Osteoblast (primary cell): Measurements from ENCODE around the gene C1orf50. TPM values are rescaled to one million over a fixed set of nuclear protein-coding genes. Genes with fewer than 3 reads are reported as not detected.

Experiments used
- DNase-seq: peaks from one replicate; pipeline ENCODE4 v3.0.0; 2011; ENCODE audit warnings: low spot score, mixed read lengths; ENCODE audit not compliant: insufficient read length; ENCODE audit errors: missing footprints
- H2AFZ ChIP-seq: 2 replicates; pipeline ENCODE4 v1.6.0; 2011; ENCODE audit warnings: mild to moderate bottlenecking, low read length
- H3K27ac ChIP-seq: 2 replicates; pipeline ENCODE4 v1.5.1; 2011; ENCODE audit warnings: mild to moderate bottlenecking, low read depth, low read length, moderate library complexity
- H3K27me3 ChIP-seq: 2 replicates; pipeline ENCODE4 v1.6.0; 2012; ENCODE audit warnings: mild to moderate bottlenecking, control low read depth, inconsistent platforms, low read length, moderate library complexity; ENCODE audit not compliant: insufficient read depth
- H3K36me3 ChIP-seq: 2 replicates; pipeline ENCODE4 v1.5.1; 2011; ENCODE audit warnings: mild to moderate bottlenecking, low read length, control low read depth, moderate library complexity; ENCODE audit not compliant: insufficient read depth
- H3K4me1 ChIP-seq: 2 replicates; pipeline ENCODE4 v1.5.1; 2011; ENCODE audit warnings: mild to moderate bottlenecking, low read length, control low read depth, moderate library complexity; ENCODE audit not compliant: insufficient read depth
- H3K4me2 ChIP-seq: 2 replicates; pipeline ENCODE4 v1.6.0; 2011; ENCODE audit warnings: mild to moderate bottlenecking, low read length; ENCODE audit not compliant: insufficient read depth
- H3K4me3 ChIP-seq: fragments of 200-600 bp; sonication (generic); 3 replicates; pipeline ENCODE4 v1.5.1; 2012; ENCODE audit warnings: mild to moderate bottlenecking, low read length, inconsistent platforms; ENCODE audit not compliant: insufficient read depth
- H3K79me2 ChIP-seq: 2 replicates; pipeline ENCODE4 v1.6.0; 2012; ENCODE audit warnings: mild to moderate bottlenecking, low read length, control low read depth, inconsistent platforms; ENCODE audit not compliant: insufficient read depth
- H3K9me3 ChIP-seq: 2 replicates; pipeline ENCODE4 v1.5.1; 2011; ENCODE audit warnings: low read depth, low read length, control low read depth
- H4K20me1 ChIP-seq: 2 replicates; pipeline ENCODE4 v1.6.0; 2012; ENCODE audit warnings: mild to moderate bottlenecking, low read length, control low read depth; ENCODE audit not compliant: insufficient read depth
- total RNA-seq: library from RNA; depleted of rRNA; stranded (reverse); fragments of >200 nt; gene quantifications from 2 replicates; pipeline ENCODE4 v1.2.3, GENCODE V29; 2012
- TF ChIP-seq, protein P1 (sequence below): IDR thresholded peaks from 2 replicates; pipeline ENCODE4 v1.5.1; 2011; ENCODE audit warnings: mild to moderate bottlenecking, low read depth, low read length, moderate library complexity; ENCODE audit errors: extremely low read depth

Gene C1orf50
- total RNA-seq, 1 donor: 4.7 TPM

DNA sequence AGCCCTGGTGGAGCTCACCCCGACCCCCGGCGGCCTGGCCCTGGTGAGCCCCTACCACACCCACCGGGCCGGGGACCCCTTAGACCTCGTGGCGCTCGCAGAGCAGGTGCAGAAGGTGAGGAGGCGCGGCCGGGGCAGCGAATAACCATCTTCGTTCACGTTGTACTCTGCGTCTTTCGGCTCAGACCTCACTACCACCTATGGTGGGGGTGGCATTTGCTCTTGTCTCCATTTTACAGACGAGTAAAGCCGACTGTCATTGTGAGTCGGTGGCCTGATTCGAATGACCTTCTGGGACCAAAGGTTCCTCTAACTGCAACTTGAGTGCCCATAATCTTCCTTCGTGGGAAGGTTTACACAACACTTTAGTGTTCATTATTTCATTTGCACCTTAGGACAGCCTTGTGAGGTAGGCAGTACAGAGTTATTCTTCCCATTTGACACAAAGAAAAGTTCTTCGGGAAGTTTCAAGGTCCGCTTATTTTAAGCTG is 506 bp downstream of the C1orf50 start:
- peak overlapping the region; percentile 97 for H2AFZ ChIP-seq
- DNase-seq: no peak
- H3K4me3 ChIP-seq: peak overlapping the region; percentile 99
- TF ChIP-seq, protein P1, sequence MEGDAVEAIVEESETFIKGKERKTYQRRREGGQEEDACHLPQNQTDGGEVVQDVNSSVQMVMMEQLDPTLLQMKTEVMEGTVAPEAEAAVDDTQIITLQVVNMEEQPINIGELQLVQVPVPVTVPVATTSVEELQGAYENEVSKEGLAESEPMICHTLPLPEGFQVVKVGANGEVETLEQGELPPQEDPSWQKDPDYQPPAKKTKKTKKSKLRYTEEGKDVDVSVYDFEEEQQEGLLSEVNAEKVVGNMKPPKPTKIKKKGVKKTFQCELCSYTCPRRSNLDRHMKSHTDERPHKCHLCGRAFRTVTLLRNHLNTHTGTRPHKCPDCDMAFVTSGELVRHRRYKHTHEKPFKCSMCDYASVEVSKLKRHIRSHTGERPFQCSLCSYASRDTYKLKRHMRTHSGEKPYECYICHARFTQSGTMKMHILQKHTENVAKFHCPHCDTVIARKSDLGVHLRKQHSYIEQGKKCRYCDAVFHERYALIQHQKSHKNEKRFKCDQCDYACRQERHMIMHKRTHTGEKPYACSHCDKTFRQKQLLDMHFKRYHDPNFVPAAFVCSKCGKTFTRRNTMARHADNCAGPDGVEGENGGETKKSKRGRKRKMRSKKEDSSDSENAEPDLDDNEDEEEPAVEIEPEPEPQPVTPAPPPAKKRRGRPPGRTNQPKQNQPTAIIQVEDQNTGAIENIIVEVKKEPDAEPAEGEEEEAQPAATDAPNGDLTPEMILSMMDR: no peak
- H3K27ac ChIP-seq: peak overlapping the region; percentile 80
- H3K9me3 ChIP-seq: no peaks in the 10 kb centered on the region
- peak overlapping the region; percentile 96 for H3K4me2 ChIP-seq
- peaks cover 4% of the 10 kb centered on the region for H3K36me3 ChIP-seq
- peaks cover 23% of the 10 kb centered on the region for H4K20me1 ChIP-seq
- H3K79me2 ChIP-seq: peaks cover 94% of the 10 kb centered on the region
- no peaks in the 10 kb centered on the region for H3K27me3 ChIP-seq
- H3K4me1 ChIP-seq: peaks cover 20% of the 10 kb centered on the region

DNA sequence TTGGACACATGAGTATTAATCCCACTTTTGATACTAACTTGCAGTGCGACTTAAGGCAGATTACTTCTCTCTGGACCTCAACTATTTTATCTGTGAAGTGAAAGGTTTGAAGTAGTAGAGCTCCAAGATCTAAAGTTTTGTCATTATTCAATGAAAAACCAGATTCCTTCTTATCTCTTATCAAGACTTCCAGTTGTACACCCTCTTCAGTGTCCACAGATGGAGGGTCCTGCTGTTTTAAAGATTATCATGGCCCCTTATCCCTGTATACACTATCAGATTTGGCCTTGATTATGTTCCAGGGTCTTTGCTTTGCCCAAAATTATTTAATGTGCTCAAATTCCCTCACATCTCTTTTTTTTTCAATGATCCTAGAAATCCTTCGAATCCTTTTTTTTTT is 1.1 kb downstream of the C1orf50 start:
- TF ChIP-seq, protein P1: no peak
- Histone ChIP-seq H3K27me3 (no peaks in the 10 kb centered on the region), H3K4me2 (peak overlapping the region; percentile 96), H3K4me3 (peak overlapping the region; percentile 99), H2AFZ (peak overlapping the region; percentile 97), H4K20me1 (peaks cover 20% of the 10 kb centered on the region), H3K27ac (peak overlapping the region; percentile 80), H3K4me1 (peaks cover 20% of the 10 kb centered on the region), H3K36me3 (peaks cover 4% of the 10 kb centered on the region), H3K9me3 (no peaks in the 10 kb centered on the region), H3K79me2 (peaks cover 93% of the 10 kb centered on the region)
- no peak for DNase-seq

DNA sequence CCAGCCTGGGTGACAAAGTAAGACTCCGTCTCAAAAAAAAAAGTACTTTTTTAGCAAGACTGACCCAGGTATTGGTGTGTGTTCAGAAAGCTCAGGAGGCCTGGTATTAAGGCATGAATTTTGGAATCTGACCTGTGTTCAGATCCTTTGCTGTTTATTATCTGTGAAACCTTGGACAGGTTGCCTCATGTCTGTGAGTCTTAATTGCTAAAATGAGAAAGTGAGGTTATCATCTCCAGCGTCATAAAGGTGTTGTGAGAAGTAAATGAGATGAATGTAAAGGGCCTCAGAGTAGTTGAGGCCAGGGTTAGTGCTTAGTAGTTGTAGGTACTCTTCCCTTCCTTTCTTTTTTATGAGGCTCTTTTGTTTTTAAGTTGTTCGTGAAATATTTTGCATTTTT is 2.8 kb downstream of the C1orf50 start:
- Histone ChIP-seq H3K27me3 (no peaks in the 10 kb centered on the region), H3K4me3 (no peak overlapping the region), H3K79me2 (peaks cover 77% of the 10 kb centered on the region), H3K4me2 (no peak overlapping the region), H2AFZ (no peak overlapping the region), H3K4me1 (peaks cover 12% of the 10 kb centered on the region), H3K9me3 (no peaks in the 10 kb centered on the region), H4K20me1 (peaks cover 11% of the 10 kb centered on the region), H3K27ac (no peak overlapping the region), H3K36me3 (peaks cover 11% of the 10 kb centered on the region)
- DNase-seq: no peak
- TF ChIP-seq, protein P1: no peak

DNA sequence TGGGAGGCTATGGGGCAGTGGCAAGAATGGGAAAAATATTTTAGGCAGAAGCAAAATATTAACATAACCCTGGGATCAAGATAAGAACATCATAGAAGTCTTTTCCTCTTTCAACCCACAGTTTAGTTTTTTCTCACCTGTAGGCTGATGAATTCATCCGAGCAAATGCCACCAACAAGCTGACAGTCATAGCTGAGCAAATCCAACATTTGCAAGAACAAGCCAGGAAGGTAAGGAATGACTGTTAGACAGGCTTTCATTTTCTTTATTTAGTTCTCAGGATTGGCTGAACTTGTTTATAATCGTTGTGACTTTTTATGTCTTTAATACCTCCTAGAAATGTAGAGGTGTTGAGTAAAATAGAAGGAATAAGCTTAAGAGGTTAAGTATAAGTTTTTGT is 6.4 kb downstream of the C1orf50 start:
- no peak overlapping the region for H3K4me2 ChIP-seq
- H3K27ac ChIP-seq: no peak overlapping the region
- no peaks in the 10 kb centered on the region for H3K9me3 ChIP-seq
- H3K4me1 ChIP-seq: peaks cover under 1% of the 10 kb centered on the region
- TF ChIP-seq, protein P1: no peak
- no peak overlapping the region for H3K4me3 ChIP-seq
- DNase-seq: no peak
- H3K79me2 ChIP-seq: peaks cover 43% of the 10 kb centered on the region
- no peaks in the 10 kb centered on the region for H3K27me3 ChIP-seq
- no peak overlapping the region for H2AFZ ChIP-seq
- H4K20me1 ChIP-seq: peaks cover 13% of the 10 kb centered on the region
- H3K36me3 ChIP-seq: peaks cover 35% of the 10 kb centered on the region
